GM18868 (cell line): ENCODE measurements around the gene GPR55.

Experiments
- ATAC-seq: cut with Tn5 transposase; IDR thresholded peaks from one replicate; pipeline ENCODE4 v1.9.1; 2021; ENCODE audit warnings: mild to moderate bottlenecking, moderate library complexity; ENCODE audit not compliant: unreplicated experiment

Gene GPR55

DNA sequence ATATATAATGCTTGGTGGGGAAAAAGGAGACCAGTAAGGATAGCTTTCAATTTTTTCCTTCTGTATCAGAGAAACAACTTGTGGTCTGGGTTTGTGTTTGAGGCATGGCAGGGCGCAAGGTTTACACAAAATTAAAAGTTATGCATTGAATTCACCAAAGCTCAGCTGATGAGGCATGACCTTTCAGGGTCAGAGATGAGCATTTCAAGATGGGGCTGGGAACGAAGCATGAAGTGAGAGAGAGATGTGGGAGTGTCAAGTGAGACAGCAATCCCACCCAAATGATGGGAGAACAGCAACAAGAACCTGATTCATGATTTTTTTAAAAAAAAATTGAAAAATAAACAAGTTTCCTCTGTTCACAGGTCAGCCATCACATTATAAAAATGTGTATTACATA is 4.9 kb downstream of the GPR55 start:
- no peak for ATAC-seq

DNA sequence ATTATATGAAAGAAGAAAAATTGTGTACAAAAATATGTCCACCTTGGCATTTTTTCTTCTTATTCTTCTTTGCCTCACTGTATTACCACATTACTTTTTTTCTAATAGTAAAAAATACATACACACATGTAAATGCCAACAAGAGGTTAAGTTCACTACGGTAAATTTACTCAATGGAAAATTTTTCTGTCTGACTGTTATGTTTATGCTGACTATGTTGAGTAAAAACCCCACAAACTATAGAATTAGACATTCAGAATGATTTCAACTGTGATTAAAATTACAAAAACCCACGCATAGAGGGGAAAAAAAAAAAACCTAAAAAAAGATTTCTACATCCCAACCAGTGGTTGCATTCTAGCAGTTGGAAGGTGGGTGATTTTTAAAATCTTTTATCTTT is 5.4 kb downstream of the GPR55 start:
- ATAC-seq: no peak

DNA sequence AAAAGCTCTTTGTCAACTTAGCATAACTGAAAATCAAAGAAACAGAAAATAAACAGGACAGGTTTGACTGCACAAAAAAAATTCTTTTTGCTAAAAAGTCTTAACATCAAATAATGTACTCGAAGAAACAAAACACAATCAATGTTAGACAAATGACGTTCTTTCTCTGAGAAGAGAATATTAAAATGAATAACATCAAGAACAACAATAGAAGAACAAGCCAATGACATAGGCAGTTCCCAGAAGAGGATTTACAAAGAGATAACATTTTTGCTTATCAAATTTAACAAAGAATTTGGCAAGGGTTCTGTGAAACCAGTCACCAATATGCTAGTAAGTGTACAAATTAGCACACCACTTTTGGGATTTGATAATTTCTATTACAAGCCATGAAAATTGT is 5.8 kb downstream of the GPR55 start:
- no peak for ATAC-seq

DNA sequence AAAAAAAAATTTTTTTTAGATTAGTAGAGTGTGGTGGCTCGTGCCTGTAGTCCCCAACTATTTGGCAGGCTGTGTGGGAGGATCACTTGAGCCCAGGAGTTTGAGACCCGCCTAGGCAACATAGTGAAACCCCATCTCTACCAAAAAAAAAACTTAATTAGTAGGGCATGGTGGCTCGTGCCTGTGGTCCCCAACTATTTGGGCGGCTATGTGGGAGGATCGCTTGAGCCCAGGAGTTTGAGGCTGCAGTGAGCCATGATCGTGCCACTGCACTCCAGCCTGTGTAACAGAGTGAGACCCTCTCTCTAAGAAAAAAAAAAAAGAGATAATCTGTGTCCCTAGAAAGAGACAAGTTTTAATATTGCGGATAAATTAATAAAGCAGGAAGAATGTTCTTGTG is 8.8 kb downstream of the GPR55 start:
- no peak for ATAC-seq

DNA sequence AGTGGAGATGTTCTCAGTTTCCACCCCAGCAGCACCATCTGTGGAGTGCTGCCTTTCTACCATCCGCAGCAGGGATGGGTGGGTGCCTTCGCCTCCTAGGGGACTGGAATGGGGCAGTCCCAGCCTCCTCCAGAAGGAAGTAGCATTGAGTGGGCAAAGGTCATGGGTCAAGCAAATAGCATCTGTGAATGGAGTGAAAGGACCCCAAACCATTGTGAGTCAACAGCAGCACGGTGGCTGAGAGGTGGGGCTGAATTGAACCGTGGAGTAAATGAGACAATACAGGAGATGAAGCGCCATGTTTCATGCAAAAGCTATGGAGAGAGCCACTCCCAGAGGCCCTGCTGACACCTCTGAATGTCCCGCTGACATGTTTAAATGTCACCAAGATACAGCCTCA is 9.7 kb downstream of the GPR55 start:
- ATAC-seq: no peak

DNA sequence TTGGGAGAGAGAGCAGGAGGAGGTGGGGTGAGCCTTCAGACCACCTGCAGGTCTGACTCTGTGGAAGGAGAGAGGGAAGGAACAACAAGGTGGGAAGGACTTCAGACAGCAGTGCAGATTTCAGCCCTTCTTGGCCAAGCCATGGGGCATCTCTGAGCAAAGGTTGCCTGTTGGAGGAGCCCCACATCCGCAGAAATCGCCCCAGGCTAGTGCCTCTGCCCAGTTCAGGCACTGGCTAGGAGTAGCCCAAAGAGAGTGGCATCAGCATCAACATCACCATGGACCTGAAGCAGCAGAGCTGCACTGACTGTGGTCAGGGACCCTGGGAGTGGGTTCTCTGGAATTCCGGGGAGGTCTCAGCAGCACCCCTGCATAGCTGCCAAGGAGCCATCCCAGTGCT is 10.2 kb downstream of the GPR55 start:
- ATAC-seq: no peak

- no peak for ATAC-seq
These were observed 11.5 kb downstream of the GPR55 start for GRCh38 chr2:230913406-230914143.

- ATAC-seq: no peak
These were observed 12.3 kb downstream of the GPR55 start for GRCh38 chr2:230912724-230913123.

GRCh38 chr2:230912046-230912445 is 13.0 kb downstream of the GPR55 start:
- no peak for ATAC-seq

GRCh38 chr2:230910546-230911177 is 14.4 kb downstream of the GPR55 start:
- ATAC-seq: no peak

- ATAC-seq: no peak
These were observed 15.0 kb downstream of the GPR55 start for GRCh38 chr2:230909841-230910545.

- no peak for ATAC-seq
These were observed 16.3 kb downstream of the GPR55 start for GRCh38 chr2:230908595-230909191.

DNA sequence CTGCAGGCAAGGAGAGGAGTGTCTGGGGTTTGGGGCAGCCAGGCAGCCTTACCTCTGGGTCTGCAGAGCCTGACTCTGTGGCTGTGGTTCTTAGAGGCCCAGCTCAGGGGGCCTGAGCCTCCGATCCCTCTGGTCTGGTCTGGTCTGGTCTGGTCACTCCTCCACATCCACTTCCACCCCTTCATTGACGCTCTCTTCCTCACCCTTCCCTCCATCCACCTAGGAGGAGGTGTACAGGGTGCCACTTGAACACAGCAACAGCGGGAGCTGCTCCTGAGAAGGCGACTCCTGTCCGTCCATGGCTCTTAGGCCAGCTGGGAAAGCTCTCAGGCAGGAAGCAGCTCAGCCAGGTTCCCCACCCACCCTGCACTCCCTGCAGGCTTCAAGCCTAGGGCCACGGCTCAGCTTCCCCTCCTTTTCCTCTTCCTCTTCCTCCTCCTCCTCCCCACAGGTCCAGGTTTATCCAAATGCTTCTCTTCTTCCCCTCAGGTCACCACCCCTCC is 16.9 kb downstream of the GPR55 start:
- ATAC-seq: no peak

DNA sequence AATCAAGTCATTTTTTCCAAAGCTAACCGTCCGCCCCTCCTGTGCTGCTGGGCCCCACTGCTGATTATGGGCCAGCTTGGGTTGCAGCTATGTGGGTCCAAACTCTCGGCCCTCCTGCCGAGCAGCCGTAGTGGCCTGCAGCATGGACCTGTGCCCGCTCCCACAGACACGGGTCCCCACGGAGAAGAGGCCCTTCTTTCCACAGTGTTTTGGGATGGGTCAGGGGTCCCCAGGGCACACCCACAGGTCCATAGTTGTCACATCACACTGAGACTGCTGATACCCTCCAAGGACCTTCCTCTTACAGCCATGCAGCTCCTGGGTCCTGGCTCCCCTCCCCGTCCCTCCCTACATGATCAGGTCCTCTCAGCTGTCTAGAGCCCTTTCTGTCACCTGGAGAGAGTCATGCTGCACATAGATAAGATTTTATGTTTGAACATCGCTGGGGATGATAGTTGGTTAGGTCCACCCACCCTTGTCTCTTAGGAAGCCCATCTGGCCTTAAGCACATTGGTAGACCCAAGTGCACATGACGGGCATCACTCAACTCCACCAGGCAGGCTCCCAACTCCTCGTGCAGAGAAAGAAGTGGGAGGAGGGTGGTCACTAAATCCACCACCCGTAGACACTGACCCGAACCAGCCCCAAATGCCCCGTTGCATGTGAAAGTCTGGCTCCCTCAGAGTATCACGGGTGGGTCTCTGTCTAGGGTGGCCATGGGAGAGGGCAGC is 17.5 kb downstream of the GPR55 start:
- ATAC-seq: no peak

DNA sequence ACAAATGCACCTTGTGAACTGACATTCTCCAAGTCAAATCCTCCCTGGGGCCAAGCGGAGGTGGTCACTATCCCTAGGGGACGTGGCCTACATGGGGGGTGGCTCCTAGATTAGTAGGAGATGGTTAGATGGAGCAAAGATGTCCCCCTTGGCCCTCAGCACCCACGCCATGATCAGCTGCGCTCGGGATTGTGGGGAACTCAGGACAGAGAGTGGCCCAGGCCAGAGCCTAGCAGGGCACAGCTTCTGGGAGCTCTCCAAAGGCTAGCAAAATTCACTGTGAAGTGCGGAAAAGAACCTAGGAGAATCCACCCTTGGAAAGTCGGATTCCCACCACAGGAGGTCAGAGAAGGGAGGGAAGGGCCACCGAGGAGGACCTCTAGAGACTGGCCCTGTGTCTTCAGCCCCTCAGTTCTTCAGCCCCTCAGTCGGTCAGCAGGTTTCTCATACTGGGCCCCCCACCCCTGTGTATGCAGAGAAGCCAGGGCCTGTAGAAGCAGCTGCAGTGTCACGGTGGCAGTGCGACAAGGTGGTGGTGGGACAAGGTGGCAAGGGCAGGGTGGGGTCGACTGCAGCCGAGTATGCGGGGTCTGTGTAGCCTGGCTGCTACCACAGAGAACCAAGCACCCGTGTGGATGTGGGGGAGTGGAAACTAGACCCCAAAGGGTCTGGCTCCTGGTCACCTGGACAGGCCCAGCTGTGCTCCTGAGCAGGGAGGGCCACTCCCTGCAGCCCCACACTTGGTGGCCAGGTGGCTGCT is 18.4 kb downstream of the GPR55 start:
- ATAC-seq: no peak

- no peak for ATAC-seq
These were observed 19.3 kb downstream of the GPR55 start for GRCh38 chr2:230905448-230906421.

DNA sequence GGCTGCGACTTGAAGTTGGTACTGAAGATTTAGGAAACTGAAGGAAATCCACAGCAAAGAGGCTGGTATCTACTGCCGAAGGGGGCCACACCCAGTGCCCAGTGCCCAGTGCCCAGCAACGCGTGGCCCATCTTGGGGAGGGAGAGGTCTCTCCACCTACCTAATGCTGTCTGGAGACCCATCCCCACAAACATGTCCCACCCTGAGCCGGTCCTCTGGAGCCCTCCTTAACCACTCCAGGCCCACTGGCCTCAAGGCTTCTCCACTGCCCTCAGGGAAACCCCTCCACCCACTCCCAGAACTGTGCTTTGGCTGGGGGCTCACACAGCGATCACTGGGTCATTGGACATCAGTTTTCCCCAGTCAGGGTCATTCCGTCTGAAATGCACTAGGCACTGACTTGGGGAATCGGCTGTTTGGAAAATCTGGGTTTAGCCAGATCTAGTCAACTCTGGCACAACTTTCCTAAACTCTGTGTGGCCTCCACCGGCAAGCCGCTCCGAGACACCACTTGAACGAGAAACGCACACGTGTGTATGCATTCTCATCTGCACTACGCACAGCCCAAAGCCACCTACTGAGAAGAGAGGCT is 20.1 kb downstream of the GPR55 start:
- ATAC-seq: no peak
